HepG2 (cell line): Measurements from ENCODE around the gene YIPF2. TPM values are rescaled to one million over a fixed set of nuclear protein-coding genes. Genes with fewer than 3 reads are reported as not detected.

Source experiments
- ATF4 ChIP-seq, 2 experiments: fragments of 450-650 bp in 1 of 2; sonication (generic) in 1 of 2; formaldehyde crosslinking; IDR thresholded peaks; 2 replicates each; pipeline versions ENCODE4 v1.5.0 to v1.8.0; 2020 to 2022; ENCODE audit warnings: mild to moderate bottlenecking in 1 of 2, missing genetic modification reagents in 1 of 2
- ELF3 ChIP-seq: IDR thresholded peaks from 2 replicates; pipeline ENCODE4 v1.6.1; 2016; ENCODE audit warnings: missing genetic modification reagents, missing compliant biosample characterization
- GABPA ChIP-seq, 2 experiments: IDR thresholded peaks; 2 replicates each; pipeline ENCODE4 v1.6.1; 2011 to 2016; ENCODE audit warnings: low read depth in 2 of 2, low read length in 1 of 2, missing biosample characterization in 1 of 2, missing genetic modification characterization in 1 of 2
- MZF1 ChIP-seq: sonication (generic); formaldehyde crosslinking; IDR thresholded peaks from 2 replicates; pipeline ENCODE4 v1.8.1; 2023; ENCODE audit warnings: mild to moderate bottlenecking, missing genetic modification reagents, borderline replicate concordance
- NCOA5 ChIP-seq: sonication (generic); formaldehyde crosslinking; IDR thresholded peaks from 2 replicates; pipeline ENCODE4 v1.4.0; 2020; ENCODE audit warnings: missing genetic modification reagents
- NR3C1 ChIP-seq: sonication (generic); formaldehyde crosslinking; IDR thresholded peaks from 2 replicates; pipeline ENCODE4 v1.4.0; 2020; ENCODE audit warnings: missing genetic modification reagents
- POLR2G ChIP-seq: fragments of 200-400 bp; formaldehyde crosslinking; IDR thresholded peaks from 2 replicates; pipeline ENCODE4 v1.6.1; 2018; ENCODE audit warnings: mild to moderate bottlenecking, low read depth, low read length, moderate library complexity
- RFXAP ChIP-seq: sonication (generic); formaldehyde crosslinking; IDR thresholded peaks from 2 replicates; pipeline ENCODE4 v1.4.0; 2020; ENCODE audit warnings: missing genetic modification reagents, borderline replicate concordance
- SNAI1 ChIP-seq: sonication (generic); formaldehyde crosslinking; IDR thresholded peaks from 2 replicates; pipeline ENCODE4 v1.5.0; 2020; ENCODE audit warnings: mild to moderate bottlenecking, missing genetic modification reagents, borderline replicate concordance
- THAP11 ChIP-seq: IDR thresholded peaks from 2 replicates; pipeline ENCODE4 v1.6.1; 2016; ENCODE audit warnings: missing biosample characterization, missing genetic modification reagents
- ZNF24 ChIP-seq: fragments of 450-650 bp; IDR thresholded peaks from 2 replicates; pipeline ENCODE4 v1.6.1; 2017; ENCODE audit warnings: antibody characterized with exemption, mild to moderate bottlenecking
- ZNF280B ChIP-seq: sonication (generic); formaldehyde crosslinking; IDR thresholded peaks from 2 replicates; pipeline ENCODE4 v1.5.0; 2020; ENCODE audit warnings: missing genetic modification reagents, mild to moderate bottlenecking, borderline replicate concordance
- ZNF343 ChIP-seq: sonication (generic); formaldehyde crosslinking; IDR thresholded peaks from 2 replicates; pipeline ENCODE4 v1.4.0; 2020; ENCODE audit warnings: mild to moderate bottlenecking, missing genetic modification reagents
- ZNF414 ChIP-seq: sonication (generic); formaldehyde crosslinking; IDR thresholded peaks from 2 replicates; pipeline ENCODE4 v1.5.0; 2020; ENCODE audit warnings: missing genetic modification reagents
- ZNF552 ChIP-seq: sonication (generic); formaldehyde crosslinking; IDR thresholded peaks from 2 replicates; pipeline ENCODE4 v1.9.0; 2022; ENCODE audit warnings: missing genetic modification reagents, mild to moderate bottlenecking, borderline replicate concordance
- ZNF574 ChIP-seq: sonication (generic); formaldehyde crosslinking; IDR thresholded peaks from 2 replicates; pipeline ENCODE4 v1.4.0; 2020; ENCODE audit warnings: missing genetic modification reagents
- ZNF577 ChIP-seq: sonication (generic); formaldehyde crosslinking; IDR thresholded peaks from 2 replicates; pipeline ENCODE4 v1.4.0; 2020; ENCODE audit warnings: mild to moderate bottlenecking, low read depth, missing genetic modification reagents, borderline replicate concordance
- ZNF660 ChIP-seq: sonication (generic); formaldehyde crosslinking; IDR thresholded peaks from 2 replicates; pipeline ENCODE4 v1.5.1; 2020; ENCODE audit warnings: mild to moderate bottlenecking, low read depth, missing genetic modification reagents, borderline replicate concordance
- ZNF800 ChIP-seq: sonication (generic); formaldehyde crosslinking; IDR thresholded peaks from 2 replicates; pipeline ENCODE4 v1.4.0; 2020; ENCODE audit warnings: missing genetic modification reagents
- polyA plus RNA-seq, 8 experiments: library from polyadenylated mRNA; depleted of rRNA in 3 of 8; stranded (reverse) in 7 of 8; unstranded in 1 of 8; fragments of >200 nt; fragmentation: Illumina TruSeq in 4 of 8; extraction: Trizol in 4 of 8; gene quantifications; 2 replicates each; pipeline versions ENCODE4 v1.2.1 to v1.2.3, GENCODE V29; 2011 to 2016; ENCODE audit warnings: low read depth in 4 of 8, missing spikeins in 1 of 8, mixed read lengths in 1 of 8; ENCODE audit not compliant: insufficient read depth in 1 of 8
- total RNA-seq, 5 experiments: library from RNA; depleted of rRNA; stranded (reverse); fragments of >200 nt; fragmentation: Illumina TruSeq; extraction: Trizol; gene quantifications; 2 replicates each; pipeline ENCODE4 v1.2.3, GENCODE V29; 2016; ENCODE audit warnings: low read depth in 1 of 5

YIPF2 gene
- total and polyA plus RNA-seq, 2 of the 13 experiments (the other 11 are each of a cell fraction or from before 2014, with no cell fraction given) = 37.3 to 53.2 TPM

GRCh38 chr19:10960314-10961072 lies 32.1 kb upstream of the YIPF2 start, which contains the start of gene SMARCA4 (continued):
- TF ChIP-seq POLR2G = peak; percentile 96
- no peak for TF ChIP-seq MZF1
- TF ChIP-seq ZNF552 (CRISPR knock-in tag) = 0 out of 2 replicates have a peak, but pooled peaks have one; percentile 73
- peak; percentile 88; the same call in 1 of the 2 replicates for TF ChIP-seq ZNF280B (CRISPR knock-in tag)
- TF ChIP-seq ZNF24 = no peak
- TF ChIP-seq SNAI1 = no peak
- TF ChIP-seq NR3C1 = no peak
- peak; percentile 60; the same call in 1 of the 2 replicates for TF ChIP-seq RFXAP (CRISPR knock-in tag)
- peak; percentile 67 for TF ChIP-seq GABPA (IDR thresholded peaks at IDR 0.05; ENCODE audit: low read depth, low read length)
- TF ChIP-seq GABPA (CRISPR knock-in tag; IDR thresholded peaks at IDR 0.05; ENCODE audit: low read depth) = no peak
- TF ChIP-seq ZNF660 (CRISPR knock-in tag) = no peak
- TF ChIP-seq ZNF574 = 0 out of 2 replicates have a peak, but pooled peaks have one; percentile 31
- no peak for TF ChIP-seq ZNF800 (CRISPR knock-in tag)
- peak; percentile 66 for TF ChIP-seq THAP11 (CRISPR knock-in tag)
- TF ChIP-seq ATF4 (CRISPR knock-in tag; IDR thresholded peaks at IDR 0.05) = 0 out of 4 replicates have a peak, but pooled peaks of 1 of the 2 experiments have one; percentile 40
- TF ChIP-seq ZNF343 (CRISPR knock-in tag) = peak; percentile 59; the same call in 1 of the 2 replicates
- no peak for TF ChIP-seq NCOA5 (CRISPR knock-in tag)
- peak; percentile 69 for TF ChIP-seq ELF3 (CRISPR knock-in tag)
- no peak for TF ChIP-seq ZNF577 (CRISPR knock-in tag)
- TF ChIP-seq ZNF414 (CRISPR knock-in tag) = no peak
